Stimulated activated CD8-positive, alpha-beta memory T cell treated with anti-CD3 and anti-CD28 coated beads, Interleukin-15, amount 100 ng/mL, for 4 hours (primary cell): ENCODE results near the gene FLNA.
"Not testable (repeated sequence)": the region's sequence is repeated elsewhere in the genome, so short reads cannot be mapped to it uniquely, and the experiment has no call there.

Source experiments
- DNase-seq, 2 donors: peaks; one replicate each; pipeline ENCODE4 v3.0.0-alpha.2; 2020; ENCODE audit warnings: low read depth in 2 of 2

Gene FLNA

DNA sequence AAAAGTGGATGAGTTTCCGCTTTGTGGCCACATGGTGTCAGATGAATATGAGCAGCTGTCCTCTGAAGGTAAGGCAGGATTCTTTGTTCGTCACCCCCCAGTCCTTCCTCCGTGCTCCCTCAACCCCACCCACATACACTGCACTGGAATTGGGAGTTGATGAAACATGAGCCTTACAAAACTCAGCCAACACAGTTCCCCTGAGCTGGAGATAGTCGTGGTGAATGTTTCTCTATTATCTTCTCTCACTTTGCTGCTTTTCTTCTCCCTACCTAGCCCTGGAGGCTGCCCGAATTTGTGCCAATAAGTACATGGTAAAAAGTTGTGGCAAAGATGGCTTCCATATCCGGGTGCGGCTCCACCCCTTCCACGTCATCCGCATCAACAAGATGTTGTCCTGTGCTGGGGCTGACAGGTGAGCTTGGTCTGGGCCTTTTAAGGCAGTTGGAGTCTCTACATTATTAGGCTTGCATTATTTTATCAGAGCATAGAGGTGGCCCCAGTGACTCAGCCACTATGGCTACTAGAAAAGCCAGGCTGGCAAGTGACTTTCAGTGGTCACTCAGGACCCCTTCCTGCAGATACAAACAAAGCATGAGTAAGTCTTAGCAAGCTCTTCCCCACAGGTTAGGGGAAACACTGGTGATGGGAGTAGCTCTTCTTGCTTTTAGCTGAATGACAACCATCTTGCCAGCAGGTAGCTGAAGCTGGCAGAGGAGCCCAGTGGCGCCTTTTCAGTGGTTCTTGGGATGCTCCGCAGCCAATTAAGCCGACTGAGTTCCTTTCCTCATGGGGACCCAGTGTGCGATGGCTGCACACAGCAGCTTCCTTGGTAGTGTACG, 25.3 kb upstream of the FLNA start:
- DNase-seq = no peak

DNA sequence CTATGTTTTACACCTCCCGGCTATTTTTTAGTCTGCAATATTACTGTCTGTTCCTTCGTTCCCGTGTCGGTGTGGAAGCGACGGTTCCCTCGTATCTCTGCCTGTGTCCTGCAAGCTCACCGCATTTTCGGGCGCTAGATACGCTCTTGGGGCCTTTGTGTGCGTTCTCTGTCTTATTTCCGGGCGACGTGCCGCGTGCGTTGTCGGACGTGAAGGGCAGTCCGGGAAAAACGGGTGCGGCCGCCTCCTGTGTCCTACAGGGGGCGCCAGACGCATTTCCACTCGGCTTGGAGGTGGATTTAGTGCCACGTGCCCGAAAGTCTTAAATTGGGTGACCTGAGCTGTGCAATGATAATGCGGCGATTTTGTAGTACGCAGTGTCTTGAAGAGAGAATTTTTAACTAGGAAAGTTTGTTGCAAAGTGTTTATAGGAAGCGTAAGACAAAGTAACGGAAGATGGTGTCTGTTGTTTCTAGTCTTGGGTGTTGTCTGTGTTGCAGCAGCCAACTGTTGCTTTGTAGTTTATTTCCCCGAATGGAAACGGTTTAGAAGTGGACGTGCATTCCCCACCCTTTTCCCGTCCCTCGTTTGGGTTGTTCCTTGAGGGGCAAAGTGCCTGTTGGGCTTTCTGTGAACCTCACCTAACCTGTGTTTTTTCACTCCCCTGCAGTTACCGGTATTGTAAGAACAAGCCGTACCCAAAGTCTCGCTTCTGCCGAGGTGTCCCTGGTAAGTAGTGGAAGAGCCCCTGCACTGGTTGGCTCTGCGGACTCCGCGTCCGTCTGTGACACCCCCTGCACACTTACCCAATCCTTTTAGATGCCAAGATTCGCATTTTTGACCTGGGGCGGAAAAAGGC, 24.5 kb upstream of the FLNA start:
- DNase-seq = peak in 1 of 2 donors; percentile 70

DNA sequence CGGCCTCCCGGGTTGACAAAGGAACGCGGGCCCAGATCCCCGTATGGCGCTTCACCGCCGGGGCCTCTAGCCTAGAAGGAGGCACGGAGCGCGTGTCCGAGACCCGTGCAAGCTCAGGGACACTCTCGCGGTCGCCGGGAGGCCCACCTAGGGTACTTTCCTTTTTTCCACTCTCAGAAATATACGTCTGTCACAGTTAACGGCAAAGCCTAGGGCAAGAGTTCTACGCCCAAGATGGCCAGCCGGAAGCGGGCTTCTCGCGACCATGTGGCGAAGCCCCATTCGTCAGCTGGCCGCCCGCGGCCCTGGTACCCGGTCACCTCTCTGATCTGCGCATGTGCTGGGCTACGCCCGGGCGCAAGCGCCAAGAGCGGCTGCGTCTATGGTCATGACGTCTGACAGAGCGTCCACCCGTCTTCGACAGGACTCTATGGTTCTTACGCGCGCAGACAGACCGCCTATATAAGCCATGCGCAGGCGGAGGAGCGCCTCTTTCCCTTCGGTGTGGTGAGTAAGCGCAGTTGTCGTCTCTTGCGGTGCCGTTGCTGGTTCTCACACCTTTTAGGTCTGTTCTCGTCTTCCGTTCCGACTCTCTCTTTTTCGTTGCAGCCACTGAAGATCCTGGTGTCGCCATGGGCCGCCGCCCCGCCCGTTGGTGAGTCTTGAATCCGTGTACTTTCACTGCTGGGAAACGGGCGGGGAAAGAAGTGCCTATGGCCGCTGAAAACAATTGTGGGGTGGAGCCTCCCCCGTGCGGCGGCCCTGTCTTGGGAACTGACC, 23.6 kb upstream of the FLNA start, which contains the start of gene RPL10:
RPL10 (plus strand) TSS at position 490 of the 780 bp plus-strand sequence; CDS start at position 633, 143 bp downstream.
- DNase-seq = peak; percentile 79 to 85

DNA sequence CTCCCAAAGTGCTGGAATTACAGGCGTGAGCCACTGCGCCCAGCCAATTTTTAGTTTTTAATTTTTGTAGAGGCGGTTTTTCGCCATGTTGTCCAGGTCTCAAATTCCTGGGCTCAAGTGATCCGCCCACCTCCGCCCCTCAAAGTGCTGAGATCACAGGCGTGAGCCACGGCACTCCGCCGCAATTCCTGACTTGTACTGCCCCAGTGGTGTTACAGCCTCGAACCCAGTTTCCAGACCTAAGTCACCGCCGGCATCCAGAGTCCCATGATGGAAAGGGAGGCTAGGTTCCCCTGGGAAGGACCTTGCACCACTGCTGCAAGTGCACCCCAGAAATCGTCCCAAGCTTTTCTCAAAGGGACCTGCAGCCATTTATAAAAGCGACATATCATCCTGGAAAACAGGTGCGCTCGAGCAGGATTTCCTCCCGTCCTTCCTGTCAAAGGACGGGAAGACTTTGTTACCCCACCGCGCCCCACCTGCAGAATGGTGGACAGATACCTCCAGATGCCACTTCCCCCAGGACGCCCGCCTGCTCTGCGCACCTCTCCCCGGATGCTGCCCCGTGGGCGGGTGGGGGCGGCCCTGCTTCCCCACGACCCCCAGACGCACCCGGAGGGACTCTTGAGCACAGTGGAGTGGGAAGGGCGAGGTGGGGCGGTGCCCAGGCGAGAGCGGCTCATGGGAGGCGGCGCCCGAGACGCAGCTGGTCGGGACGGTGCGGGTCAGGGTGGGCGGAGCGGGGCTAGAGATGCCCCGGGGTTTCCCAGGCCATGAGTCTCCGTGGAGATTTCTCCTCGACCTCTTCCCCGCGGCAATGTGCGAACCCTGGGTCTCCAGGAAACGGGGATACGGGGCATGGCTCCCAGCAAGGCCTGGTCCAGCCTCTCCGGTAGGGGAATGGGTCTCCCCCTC, 22.8 kb upstream of the FLNA start:
- DNase-seq = peak in 1 of 2 donors; percentile 49

DNA sequence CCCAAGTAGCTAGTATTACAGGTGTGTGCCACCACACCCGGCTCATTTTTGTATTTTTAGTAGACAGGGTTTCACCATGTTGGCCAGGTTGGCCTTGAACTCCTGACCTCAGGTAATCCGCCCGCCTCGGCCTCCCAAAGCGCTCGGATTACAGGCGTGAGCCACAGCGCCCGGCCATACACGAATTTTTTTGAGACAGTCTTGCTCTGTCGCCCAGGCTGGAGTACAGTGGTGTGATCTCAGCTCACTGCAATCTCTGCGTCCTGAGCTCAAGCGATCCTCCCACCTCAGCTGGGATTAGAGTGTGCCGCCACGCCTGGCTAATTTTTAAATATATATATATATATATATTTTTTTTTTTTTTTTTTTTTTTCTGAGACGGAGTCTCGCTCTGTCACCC, 21.9 kb upstream of the FLNA start:
- DNase-seq = not testable (repeated sequence)

DNA sequence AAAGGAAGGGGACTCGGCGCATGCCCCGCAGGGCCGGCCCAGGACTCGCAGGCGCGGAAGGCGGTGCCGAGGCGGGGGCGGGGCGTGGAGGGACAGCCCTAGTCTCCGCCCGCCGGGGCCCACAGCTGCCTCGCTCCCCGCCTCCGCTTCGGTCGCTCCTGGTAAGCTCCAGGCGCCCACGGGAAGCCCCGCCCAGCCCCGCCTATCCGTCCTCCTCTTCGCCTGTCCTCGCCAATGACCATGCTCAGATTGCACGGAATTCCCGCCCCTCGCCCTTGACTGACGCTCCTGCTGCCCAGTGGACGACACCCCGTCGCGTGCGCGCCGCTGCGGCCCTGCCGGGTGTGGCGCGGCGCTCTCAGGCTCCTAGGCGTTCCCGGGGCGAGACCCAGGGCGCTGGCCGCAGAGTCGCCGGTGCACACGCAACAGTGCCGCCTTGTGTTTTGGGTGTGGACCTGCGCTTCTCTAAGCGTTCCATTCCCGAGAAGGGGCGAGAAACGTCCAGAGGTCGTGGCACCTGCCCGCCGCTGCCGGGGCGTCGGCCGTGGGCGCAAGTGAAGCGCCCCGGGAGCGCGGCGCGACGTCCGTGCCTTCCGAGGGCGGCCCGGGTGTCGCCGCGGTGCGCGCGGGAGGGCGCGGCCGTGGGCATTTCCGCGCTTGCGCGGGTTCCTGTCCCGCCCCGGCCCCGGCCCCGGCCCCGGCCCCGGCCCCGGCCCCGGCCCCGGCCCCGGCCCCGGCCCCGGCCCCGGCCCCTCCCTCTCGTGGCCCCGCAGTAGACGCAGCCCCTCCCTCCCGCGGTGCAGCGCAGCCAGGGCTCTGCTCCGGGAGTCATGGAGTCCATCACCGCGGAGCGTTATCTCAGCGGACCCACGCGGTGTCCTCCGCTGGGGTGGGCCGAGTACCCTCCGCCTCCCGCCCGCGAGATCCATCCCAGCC, 15.6 kb upstream of the FLNA start:
- DNase-seq = not testable (repeated sequence)

DNA sequence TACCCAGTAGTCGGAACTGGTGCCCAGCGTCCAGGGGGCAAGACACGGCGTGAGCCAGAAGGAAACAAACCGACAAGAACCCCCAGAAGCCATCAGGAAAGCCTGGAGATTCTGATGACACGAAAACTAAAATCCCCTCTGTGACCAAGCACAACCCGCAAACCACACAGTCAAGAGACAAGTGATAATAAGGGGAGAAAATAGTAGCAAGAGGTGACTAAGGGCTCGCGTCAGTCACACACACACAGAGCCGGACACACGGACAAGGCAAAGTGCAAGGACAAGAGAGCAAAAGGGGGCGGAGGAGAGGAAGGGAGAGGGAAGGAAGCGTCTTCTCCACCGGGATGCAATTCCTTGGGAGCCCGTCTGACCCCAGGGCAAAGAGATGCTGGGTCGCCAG, 14.2 kb upstream of the FLNA start:
- not testable (repeated sequence) for DNase-seq

DNA sequence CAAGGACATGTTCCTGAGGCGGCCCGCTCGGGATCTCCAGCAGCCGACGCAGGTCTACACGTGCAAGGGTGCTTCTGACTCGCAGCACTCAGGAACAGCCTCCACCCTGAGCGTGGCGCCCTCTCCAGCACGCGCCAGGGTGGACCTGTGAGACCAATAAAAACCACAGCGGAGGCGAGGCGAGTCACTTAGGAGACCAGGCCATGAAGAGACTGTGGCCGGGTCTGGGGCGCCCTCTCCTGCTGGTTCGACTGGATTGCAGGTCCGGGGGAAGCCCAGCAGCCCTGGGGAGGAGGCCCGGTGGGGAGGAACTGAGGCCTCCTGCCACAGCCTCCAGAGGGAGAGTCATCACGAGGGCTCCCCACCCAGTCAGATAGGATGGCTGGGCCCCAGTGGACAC, 13.7 kb upstream of the FLNA start:
- DNase-seq = not testable (repeated sequence)

DNA sequence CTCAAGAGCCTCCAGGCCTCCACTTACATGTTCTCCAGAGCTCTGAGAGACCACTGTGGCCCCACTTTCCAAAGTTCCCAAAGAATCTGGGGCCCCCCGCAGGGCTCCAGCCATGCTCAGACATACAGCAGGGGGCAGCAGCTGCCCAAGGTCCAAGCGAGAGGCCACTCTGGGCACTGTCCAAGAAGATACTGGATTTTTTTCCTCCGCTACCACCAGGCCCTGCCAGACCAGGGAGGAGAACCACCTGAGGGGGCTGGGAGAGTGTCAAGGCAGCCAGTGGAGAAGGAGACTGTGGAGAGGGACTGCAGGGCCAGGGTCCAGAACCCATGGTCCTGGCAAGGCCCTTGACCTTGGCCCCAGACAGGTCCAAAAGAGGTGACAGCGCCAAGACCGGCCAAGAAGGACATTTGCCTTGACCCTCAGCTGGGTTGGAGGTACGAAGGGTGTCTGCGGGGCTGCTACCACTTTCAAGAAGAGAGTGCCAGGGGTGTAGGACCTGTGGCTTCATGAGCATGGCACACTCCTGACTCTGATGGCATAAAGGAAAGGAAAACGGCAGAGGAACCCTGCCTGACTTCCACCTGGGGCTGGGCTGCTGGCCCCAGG, 10.0 kb upstream of the FLNA start:
- DNase-seq = no peak

DNA sequence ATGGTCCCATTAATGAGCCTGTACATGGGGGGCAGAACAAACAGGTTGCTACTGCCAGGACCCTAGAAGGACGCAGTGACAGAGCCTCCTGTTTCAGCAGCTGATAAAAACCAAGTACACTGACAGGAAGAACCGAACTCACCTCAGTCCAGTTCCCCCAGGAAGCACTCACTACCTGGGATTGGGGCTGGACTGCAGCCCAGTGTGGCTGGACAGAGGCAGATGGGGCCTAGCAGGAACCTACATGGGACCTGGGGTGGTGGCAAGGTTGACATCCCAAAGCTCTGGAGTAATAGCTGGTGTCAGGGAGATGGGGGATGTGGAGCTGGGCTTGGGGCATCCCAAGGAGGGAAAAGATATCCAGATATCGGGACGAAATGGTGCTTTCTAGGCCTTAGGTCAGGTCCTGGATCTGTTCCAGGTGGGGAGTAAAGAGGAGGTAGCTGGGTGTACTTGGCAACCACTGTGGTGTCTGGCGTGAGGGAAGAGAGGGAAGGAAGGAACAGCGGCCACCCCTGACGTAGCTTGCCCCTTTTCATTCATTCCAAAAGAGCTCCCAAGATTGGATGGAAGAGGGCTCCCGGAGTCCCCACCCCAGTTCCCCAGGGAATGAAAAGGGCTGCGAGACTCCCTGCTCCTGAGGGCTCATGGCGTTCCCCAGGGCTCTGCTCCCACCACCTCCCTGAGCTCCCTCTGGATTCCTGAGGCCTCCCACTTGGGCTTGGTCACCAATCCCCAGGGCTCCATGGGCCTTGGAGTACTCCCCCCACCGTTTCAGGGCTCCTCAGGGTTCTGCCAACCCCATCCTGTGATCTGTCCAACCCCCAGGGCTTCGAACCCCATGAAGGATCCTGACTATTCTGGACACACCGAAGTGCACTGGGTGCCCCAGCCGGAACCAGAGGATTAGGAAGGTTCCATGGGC, 9.2 kb upstream of the FLNA start:
- no peak for DNase-seq

DNA sequence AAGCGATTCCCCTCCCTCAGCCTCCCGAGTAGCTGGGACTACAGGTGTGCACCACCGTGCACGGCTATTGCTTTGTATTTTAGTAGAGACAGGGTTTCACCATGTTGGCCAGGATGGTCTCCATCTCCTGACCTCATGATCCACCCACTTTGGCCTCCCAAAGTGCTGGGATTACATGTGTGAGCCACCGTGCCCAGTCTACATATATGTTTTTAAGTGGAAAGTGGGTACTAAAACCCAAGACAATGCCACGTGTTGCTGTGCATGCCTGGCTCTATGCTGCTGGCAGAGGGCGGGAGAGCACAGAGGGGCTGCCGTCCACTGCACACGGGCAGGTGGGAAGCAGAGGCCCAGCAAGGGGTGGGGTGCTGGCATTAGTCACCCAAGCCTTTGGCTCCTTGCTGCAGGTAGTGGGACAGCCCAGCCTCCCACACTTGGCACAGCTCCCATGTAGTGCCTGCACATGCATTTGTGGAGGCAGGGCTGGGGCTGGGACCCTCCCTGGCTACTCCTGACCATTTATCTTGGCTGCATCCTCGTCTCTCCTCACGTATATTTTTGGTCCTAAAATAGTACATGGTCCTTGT, 8.1 kb upstream of the FLNA start:
- no peak for DNase-seq

DNA sequence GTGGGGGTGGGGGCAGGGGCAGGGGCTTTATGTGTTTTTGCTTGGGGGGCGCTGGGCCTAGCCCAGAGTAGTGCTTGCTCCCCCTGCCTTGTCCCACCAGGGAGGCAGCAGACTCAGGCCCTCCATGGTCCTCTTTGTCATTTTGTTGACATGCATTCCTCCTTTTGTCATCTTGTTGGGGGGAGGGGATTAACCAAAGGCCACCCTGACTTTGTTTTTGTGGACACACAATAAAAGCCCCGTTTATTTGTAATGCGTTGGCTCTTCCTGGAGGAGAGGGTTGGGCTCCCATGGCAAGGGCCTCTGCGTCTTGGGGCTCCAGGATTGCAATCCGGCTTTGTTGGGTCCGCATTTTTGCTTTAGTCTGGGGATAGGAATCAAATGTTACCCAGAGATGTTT, 6.8 kb upstream of the FLNA start:
- no peak for DNase-seq

DNA sequence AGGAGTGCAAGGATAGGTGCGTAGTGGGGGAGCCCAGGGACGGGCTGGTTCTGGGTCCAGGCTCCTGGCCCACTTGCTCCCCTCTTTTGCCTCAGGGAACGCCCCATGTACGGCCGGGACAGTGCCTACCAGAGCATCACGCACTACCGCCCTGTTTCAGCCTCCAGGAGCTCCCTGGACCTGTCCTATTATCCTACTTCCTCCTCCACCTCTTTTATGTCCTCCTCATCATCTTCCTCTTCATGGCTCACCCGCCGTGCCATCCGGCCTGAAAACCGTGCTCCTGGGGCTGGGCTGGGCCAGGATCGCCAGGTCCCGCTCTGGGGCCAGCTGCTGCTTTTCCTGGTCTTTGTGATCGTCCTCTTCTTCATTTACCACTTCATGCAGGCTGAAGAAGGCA, 6.4 kb upstream of the FLNA start:
- no peak for DNase-seq

DNA sequence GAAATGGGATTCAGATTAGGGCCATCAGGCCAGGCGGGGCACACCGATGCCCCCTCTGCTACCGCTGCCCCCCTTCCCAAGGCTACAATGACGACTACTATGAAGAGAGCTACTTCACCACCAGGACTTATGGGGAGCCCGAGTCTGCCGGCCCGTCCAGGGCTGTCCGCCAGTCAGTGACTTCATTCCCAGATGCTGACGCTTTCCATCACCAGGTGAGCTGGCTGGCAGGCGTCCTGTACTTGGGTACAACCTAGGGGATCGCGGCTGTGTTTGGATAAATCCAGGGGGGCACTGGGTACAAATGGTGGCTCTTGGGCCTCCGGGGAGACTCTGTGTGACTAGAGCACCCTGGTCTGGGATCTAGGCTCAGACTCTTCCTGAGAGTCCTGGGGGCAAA, 5.7 kb upstream of the FLNA start:
- no peak for DNase-seq

DNA sequence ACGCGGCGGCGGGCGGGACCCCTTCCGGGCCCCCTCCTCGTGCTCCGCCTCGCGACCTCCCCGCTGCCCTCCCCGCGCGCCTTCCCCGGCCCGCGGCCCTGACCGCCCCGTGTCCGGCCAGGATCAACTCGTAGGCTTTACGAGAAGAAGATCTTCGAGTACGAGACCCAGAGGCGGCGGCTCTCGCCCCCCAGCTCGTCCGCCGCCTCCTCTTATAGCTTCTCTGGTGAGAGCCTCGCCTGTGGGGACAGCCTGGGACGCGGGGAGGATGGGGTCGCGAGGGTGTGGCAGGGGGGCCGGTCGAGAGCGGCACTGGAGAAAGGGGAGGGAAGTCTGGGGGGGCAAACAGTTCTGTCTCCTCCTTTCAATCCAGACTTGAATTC, 5.1 kb upstream of the FLNA start:
- DNase-seq = no peak

DNA sequence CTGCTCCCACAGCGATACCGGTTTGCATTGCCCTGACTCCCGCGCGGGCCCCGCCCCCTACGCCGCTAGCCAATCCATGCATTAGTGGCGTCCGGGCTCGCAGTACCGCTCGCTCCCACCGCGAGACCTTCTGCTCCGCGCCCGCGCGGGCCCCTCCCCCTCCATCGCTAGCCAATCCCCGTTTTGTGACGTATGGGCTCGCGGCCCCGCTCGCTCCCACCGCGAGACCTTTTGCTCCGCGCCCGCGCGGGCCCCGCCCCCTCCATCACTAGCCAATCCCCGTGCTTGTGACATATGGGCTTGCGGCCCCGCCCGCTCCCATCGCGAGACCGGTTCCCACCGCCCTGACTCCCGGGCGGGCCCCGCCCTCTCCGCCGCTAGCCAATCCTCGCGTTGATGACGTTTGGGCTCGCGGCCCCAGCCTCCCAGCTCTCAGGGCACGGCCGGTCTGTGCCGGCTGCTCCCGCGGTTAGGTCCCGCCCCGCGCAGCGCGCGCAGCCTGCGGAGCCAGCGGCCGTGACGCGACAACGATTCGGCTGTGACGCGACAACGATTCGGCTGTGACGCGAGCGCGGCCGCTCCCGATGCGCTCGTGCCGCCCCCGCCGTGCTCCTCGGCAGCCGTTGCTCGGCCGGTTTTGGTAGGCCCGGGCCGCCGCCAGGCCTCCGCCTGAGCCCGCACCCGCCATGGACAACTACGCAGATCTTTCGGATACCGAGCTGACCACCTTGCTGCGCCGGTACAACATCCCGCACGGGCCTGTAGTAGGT, 4.5 kb upstream of the FLNA start, which contains the start of gene EMD:
EMD (plus strand) TSS at position 497 of the 770 bp plus-strand sequence; CDS start at position 687, 190 bp downstream.
- DNase-seq = peak; percentile 93 to 94
